H1 (cell line): ENCODE results near the gene RBM8A. TPM values are rescaled to one million over a fixed set of nuclear protein-coding genes. Genes with fewer than 3 reads are reported as not detected.

Source experiments
- ATF2 ChIP-seq: IDR thresholded peaks from 2 replicates; pipeline ENCODE4 v1.6.1; 2012; ENCODE audit warnings: low read length, inconsistent platforms
- CHD7 ChIP-seq: fragments of 300-600 bp; sonication (generic); IDR thresholded peaks from 2 replicates; pipeline ENCODE4 v1.7.1; 2012; ENCODE audit warnings: low read length, moderate library complexity, mild to moderate bottlenecking, inconsistent platforms; ENCODE audit not compliant: insufficient replicate concordance
- EP300 ChIP-seq, 2 experiments: IDR thresholded peaks; 1 replicate in 1 of 2; 2 replicates in 1 of 2; pipeline ENCODE4 v1.6.1; 2011 to 2012; ENCODE audit warnings: low read depth in 2 of 2, low read length in 2 of 2, mild to moderate bottlenecking in 2 of 2, borderline replicate concordance in 1 of 2, inconsistent platforms in 1 of 2, moderate library complexity in 1 of 2
- RXRA ChIP-seq: IDR thresholded peaks from 2 replicates; pipeline ENCODE4 v1.6.1; 2011; ENCODE audit warnings: low read depth, mild to moderate bottlenecking, low read length, moderate library complexity; ENCODE audit not compliant: insufficient read depth
- SUZ12 ChIP-seq: fragments of 200-600 bp; sonication (generic); IDR thresholded peaks from 2 replicates; pipeline ENCODE4 v1.6.1; 2012; ENCODE audit warnings: mild to moderate bottlenecking, inconsistent platforms, low read length, moderate library complexity, mixed read lengths
- YY1 ChIP-seq: IDR thresholded peaks from 2 replicates; pipeline ENCODE4 v1.6.1; 2011; ENCODE audit warnings: low read depth, mild to moderate bottlenecking, low read length
- polyA plus RNA-seq, 7 experiments: library from polyadenylated mRNA; depleted of rRNA in 3 of 7; stranded (reverse) in 5 of 7; unstranded in 2 of 7; fragments of >200 nt in 5 of 7; fragments of 200-250 nt in 2 of 7; gene quantifications; 1 replicate in 5 of 7; 2 replicates in 1 of 7; 4 replicates in 1 of 7; pipeline versions ENCODE4 v1.2.1 to v1.2.3, GENCODE V29; 2011 to 2013; ENCODE audit warnings: missing spikeins in 2 of 7, mixed read lengths in 2 of 7
- total RNA-seq: library from RNA; stranded (reverse); fragmentation: NEBNext Ultra II Directional; extraction: Animal tissue kit (Norgen Biotek cat#: 25700); gene quantifications from 2 replicates; pipeline ENCODE4 v1.2.1, GENCODE V29; 2021

The RBM8A gene
- total and polyA plus RNA-seq, 2 of the 8 experiments (the other 6 are each of a cell fraction or from before 2014, with no cell fraction given), result 125 to 216 TPM

GRCh38 chr1:145944532-145944931 lies 17.2 kb upstream of the RBM8A start (continued):
- TF ChIP-seq ATF2 (no peak), CHD7 (no peak), SUZ12 (no peak), YY1 (no peak), EP300 (IDR thresholded peaks at IDR 0.05; ENCODE audit: borderline replicate concordance in 1 of 2, low read depth in 2 of 2, low read length in 2 of 2) (no peak), RXRA (no peak)
